Tibial artery (tissue), 4 donors: Measurements from ENCODE around the gene ZNF814.
"Not testable (repeated sequence)": the region's sequence is repeated elsewhere in the genome, so short reads cannot be mapped to it uniquely, and the experiment has no call there.

ENCODE experiments used
- DNase-seq, 2 donors: peaks; one replicate each; pipeline ENCODE4 v3.0.0-alpha.2; 2019
- H3K27ac ChIP-seq, 2 donors: fragments of 200-600 bp; sonication (generic) in 1 of 2; 1 replicate in 1 of 2; 2 replicates in 1 of 2; pipeline ENCODE4 v1.5.1; 2018 to 2019; ENCODE audit warnings: mild to moderate bottlenecking in 1 of 2
- H3K27me3 ChIP-seq, 2 donors: fragments of 200-600 bp; sonication (generic) in 1 of 2; one replicate each; pipeline versions ENCODE4 v1.5.1 to v1.6.0; 2016 to 2019
- H3K36me3 ChIP-seq, 3 donors: fragments of 200-600 bp; sonication (generic) in 2 of 3; one replicate each; pipeline ENCODE4 v1.5.1; 2016 to 2019; ENCODE audit warnings: mild to moderate bottlenecking in 2 of 3
- H3K4me1 ChIP-seq, 4 donors: fragments of 200-600 bp; sonication (generic) in 2 of 4; 1 replicate in 3 of 4; 2 replicates in 1 of 4; pipeline ENCODE4 v1.5.1; 2016 to 2019
- H3K4me3 ChIP-seq, 2 donors: fragments of 200-600 bp; sonication (generic) in 1 of 2; 1 replicate in 1 of 2; 2 replicates in 1 of 2; pipeline ENCODE4 v1.5.1; 2018 to 2019; ENCODE audit warnings: mild to moderate bottlenecking in 2 of 2
- H3K9me3 ChIP-seq, 3 donors: fragments of 200-600 bp; sonication (generic) in 1 of 3; one replicate each; pipeline ENCODE4 v1.5.1; 2016 to 2019
- intact Hi-C: fragments of 100-400 bp; cut with DNase I; formaldehyde crosslinking; loops from one replicate; pipeline ENCODE4 v1.15.0; 2023; ENCODE audit warnings: low total_unique reads
- TF ChIP-seq, protein P1 (sequence below), 2 experiments: fragments of 200-600 bp in 1 of 2; fragments of 450-650 bp in 1 of 2; IDR thresholded peaks; one replicate each; pipeline ENCODE4 v1.5.1; 2017 to 2019; ENCODE audit warnings: antibody characterized with exemption in 2 of 2, mild to moderate bottlenecking in 1 of 2, moderate library complexity in 1 of 2

The ZNF814 gene

GRCh38 chr19:57914531-57914930 lies 25.7 kb upstream of the ZNF814 start:
- H3K27ac ChIP-seq = no peak overlapping the region
- peaks cover 0 to 48% (median 28%) of the 10 kb centered on the region in 3 donors for H3K9me3 ChIP-seq
- peaks cover 0 to 14% (median 10%) of the 10 kb centered on the region in 4 donors for H3K4me1 ChIP-seq
- peaks cover 46 to 49% (median 47%) of the 10 kb centered on the region in 3 donors for H3K36me3 ChIP-seq
- no peak for DNase-seq
- no peak overlapping the region for H3K4me3 ChIP-seq
- no peaks in the 10 kb centered on the region for H3K27me3 ChIP-seq
- TF ChIP-seq, protein P1, sequence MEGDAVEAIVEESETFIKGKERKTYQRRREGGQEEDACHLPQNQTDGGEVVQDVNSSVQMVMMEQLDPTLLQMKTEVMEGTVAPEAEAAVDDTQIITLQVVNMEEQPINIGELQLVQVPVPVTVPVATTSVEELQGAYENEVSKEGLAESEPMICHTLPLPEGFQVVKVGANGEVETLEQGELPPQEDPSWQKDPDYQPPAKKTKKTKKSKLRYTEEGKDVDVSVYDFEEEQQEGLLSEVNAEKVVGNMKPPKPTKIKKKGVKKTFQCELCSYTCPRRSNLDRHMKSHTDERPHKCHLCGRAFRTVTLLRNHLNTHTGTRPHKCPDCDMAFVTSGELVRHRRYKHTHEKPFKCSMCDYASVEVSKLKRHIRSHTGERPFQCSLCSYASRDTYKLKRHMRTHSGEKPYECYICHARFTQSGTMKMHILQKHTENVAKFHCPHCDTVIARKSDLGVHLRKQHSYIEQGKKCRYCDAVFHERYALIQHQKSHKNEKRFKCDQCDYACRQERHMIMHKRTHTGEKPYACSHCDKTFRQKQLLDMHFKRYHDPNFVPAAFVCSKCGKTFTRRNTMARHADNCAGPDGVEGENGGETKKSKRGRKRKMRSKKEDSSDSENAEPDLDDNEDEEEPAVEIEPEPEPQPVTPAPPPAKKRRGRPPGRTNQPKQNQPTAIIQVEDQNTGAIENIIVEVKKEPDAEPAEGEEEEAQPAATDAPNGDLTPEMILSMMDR (IDR thresholded peaks at IDR 0.05) = no peak
- intact Hi-C loops = no loop called here

DNA sequence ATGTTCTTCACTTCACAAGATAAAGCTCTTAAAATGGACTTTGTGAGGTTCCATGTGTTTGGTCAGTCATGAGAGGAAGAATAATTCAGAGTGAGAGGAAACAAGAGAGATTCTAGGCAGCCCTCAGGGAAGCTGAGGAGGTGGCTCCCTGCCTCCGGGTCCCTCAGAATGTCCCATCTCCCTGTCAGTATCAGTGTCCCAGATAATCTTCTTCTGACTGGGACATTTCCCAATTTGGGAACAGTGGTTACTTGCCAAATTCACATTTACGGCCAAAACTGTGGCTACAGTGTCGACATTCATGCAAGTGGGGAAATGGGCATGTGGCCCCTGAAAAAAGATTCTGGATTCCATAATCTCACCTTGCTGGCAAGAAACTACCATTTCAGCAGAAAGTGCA lies 18.6 kb upstream of the ZNF814 start:
- Histone ChIP-seq H3K4me1 (no peaks in the 10 kb centered on the region), H3K36me3 (peaks cover 64 to 83% (median 69%) of the 10 kb centered on the region in 3 donors), H3K27ac (no peak overlapping the region), H3K9me3 (peaks cover 3 to 94% (median 72%) of the 10 kb centered on the region in 3 donors), H3K27me3 (no peaks in the 10 kb centered on the region), H3K4me3 (no peak overlapping the region)
- intact Hi-C loops = no loop called here
- DNase-seq = no peak
- TF ChIP-seq, protein P1 (IDR thresholded peaks at IDR 0.05) = no peak

DNA sequence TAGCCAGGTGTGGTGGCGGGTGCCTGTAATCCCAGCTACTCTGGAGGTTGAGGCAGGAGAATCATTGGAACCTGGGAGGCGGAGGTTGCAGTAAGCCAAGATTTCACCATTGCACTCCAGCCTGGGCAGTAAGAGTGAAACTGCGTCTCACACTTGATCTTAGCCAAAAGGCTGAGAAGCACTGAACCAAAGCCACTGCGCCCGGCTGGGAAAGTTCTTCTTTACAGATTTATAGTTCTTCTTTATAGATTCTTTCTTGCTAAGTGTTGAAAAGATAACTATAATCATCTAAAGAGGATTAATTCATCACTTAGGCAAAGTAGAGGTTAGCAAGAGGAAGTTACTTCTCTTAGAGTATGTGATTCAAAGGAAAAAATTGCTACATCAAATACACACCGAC lies 16.4 kb upstream of the ZNF814 start:
- TF ChIP-seq, protein P1 (IDR thresholded peaks at IDR 0.05) = no peak
- H3K27me3 ChIP-seq = no peaks in the 10 kb centered on the region
- peaks cover 3 to 93% (median 73%) of the 10 kb centered on the region in 3 donors for H3K9me3 ChIP-seq
- no peak for DNase-seq
- no peak overlapping the region for H3K4me3 ChIP-seq
- no peak overlapping the region for H3K27ac ChIP-seq
- intact Hi-C loops = no loop called here
- H3K36me3 ChIP-seq = peaks cover 43 to 73% (median 47%) of the 10 kb centered on the region in 3 donors
- H3K4me1 ChIP-seq = no peaks in the 10 kb centered on the region

DNA sequence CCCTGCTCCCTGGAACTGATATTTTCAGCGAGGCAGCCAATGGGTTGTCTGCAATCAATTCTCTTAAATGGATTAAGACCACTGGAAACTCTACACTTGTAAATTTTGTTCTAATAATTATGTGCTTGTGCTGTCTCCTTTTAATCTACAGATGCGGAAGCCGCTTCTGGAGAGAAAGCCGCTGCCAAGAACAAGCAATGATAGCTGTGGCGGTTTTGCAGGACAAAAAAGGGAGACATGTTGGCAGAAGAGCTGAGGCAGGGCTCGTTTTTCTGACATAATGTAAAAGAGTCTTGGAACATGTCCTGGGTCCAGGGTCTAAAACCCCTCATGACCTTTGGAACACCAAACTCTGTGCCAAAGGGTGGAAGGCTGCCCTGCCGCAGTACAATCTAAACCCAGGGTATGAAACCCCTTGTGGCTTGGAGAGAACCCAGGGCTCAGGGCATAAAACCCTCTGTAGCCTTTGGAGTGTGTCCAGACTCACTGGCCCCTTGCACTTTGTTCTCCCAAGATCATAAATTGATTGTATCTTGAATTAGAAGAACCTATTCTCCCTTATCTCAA lies 14.9 kb upstream of the ZNF814 start:
- H3K27me3 ChIP-seq = no peaks in the 10 kb centered on the region
- H3K27ac ChIP-seq = no peak overlapping the region
- H3K36me3 ChIP-seq = peaks cover 32 to 62% (median 43%) of the 10 kb centered on the region in 3 donors
- H3K4me3 ChIP-seq = no peak overlapping the region
- TF ChIP-seq, protein P1 (IDR thresholded peaks at IDR 0.05) = peak in 1 of 2 experiments; percentile 2
- intact Hi-C loops = no loop called here
- H3K9me3 ChIP-seq = peaks cover 3 to 97% (median 77%) of the 10 kb centered on the region in 3 donors
- DNase-seq = no peak
- no peaks in the 10 kb centered on the region for H3K4me1 ChIP-seq

- Histone ChIP-seq H3K4me1 (no peaks in the 10 kb centered on the region), H3K36me3 (peaks cover 11 to 35% (median 18%) of the 10 kb centered on the region in 3 donors), H3K9me3 (peaks cover 3 to 78% (median 54%) of the 10 kb centered on the region in 3 donors), H3K27me3 (no peaks in the 10 kb centered on the region), H3K27ac (no peak overlapping the region), H3K4me3 (no peak overlapping the region)
- TF ChIP-seq, protein P1 (IDR thresholded peaks at IDR 0.05) = no peak
- intact Hi-C loops = no loop called here
- DNase-seq = no peak
Observed at GRCh38 chr19:57900311-57900710, 11.5 kb upstream of the ZNF814 start.

GRCh38 chr19:57890706-57891105 lies 1.9 kb upstream of the ZNF814 start:
- H3K27ac ChIP-seq, intact Hi-C loops: not testable (repeated sequence)
- peaks cover 0 to 78% (median 36%) of the 10 kb centered on the region in 3 donors for H3K9me3 ChIP-seq

More at GRCh38 chr19:57890706-57891105, 1.9 kb upstream of the ZNF814 start:
- H3K4me3 ChIP-seq, DNase-seq, H3K4me1 ChIP-seq, H3K27me3 ChIP-seq: not testable (repeated sequence)
- peaks cover 0 to 14% (median 7%) of the 10 kb centered on the region in 3 donors for H3K36me3 ChIP-seq
